T47D (cell line): ENCODE measurements around the gene TTC8.

Source experiments
- DNase-seq, 2 experiments: peaks; one replicate each; pipeline versions ENCODE4 v3.0.0 to v3.0.0-alpha.2; 2011 to 2012; ENCODE audit warnings: low read depth in 1 of 2, low spot score in 1 of 2
- JUND ChIP-seq: IDR thresholded peaks from 2 replicates; pipeline ENCODE4 v1.6.1; 2012; ENCODE audit warnings: low read depth
- in situ Hi-C: cut with HindIII; loops from 2 replicates; pipeline ENCODE4 v1.10.0; 2016; ENCODE audit warnings: low sequenced_read_pairs, low pct_unique_long_range_greater_than_20kb

Gene TTC8

DNA sequence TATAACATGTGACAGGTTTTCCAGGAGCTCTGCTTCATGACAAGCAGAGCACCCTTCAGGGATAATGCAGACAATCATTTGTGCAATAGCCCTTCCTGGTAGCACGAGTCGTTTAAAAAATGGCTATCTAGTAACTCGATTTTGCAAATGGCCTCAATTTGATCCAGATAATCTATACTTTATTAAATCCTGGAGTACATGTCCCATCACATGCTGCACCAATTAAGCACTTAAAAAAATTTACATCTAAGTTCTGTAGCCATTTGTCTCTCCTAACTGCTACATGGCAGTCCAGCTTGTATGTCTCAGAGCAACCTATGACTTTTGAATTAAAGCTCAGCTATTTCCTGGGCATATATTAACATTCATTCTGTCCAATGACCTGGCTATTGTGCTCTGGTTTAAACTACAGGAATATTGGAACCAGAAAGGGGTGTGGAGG, 79.8 kb downstream of the TTC8 start:
- TF ChIP-seq JUND: no peak
- no peak for DNase-seq
- in situ Hi-C loops: no loop called here

DNA sequence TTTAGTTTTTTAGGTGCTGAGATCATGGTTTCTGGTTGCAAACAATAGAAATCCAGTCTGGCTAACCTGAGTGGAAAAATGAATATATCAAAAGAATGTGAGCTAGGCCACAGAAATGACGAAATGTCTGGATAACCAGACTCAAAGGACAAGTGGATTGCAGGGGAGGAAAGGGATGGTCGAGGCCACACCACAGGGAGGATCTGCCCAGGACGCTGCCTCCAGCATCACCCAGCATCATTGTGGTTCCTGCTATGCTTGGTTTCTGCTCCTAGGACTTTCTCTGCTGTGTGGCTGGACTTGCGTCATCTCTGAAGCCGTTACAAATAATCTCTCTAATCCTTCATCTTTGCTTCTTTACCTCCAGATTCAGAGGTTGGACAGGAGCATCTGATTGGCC, 80.4 kb downstream of the TTC8 start:
- DNase-seq: no peak
- in situ Hi-C loops: no loop called here
- no peak for TF ChIP-seq JUND

DNA sequence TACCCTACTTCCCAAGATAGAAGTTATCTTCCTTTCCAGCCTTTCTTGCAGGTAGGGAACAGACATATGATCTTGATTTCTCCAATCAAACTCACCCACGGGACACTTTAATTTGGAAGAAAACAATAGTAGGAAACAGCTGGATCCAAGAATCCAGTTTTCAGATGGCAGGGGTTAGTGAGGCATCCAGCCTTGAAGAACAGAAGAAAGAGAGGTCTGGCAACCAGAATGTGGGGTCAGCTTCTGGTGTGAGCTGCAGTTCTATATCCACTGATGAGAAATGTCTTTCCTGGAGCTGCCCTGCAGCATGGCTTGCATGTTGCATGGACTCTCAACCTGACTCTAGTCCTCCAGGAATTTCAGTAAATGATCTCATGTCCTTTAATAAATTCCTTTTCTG, 83.8 kb downstream of the TTC8 start:
- in situ Hi-C loops: no loop called here
- no peak for TF ChIP-seq JUND
- no peak for DNase-seq

DNA sequence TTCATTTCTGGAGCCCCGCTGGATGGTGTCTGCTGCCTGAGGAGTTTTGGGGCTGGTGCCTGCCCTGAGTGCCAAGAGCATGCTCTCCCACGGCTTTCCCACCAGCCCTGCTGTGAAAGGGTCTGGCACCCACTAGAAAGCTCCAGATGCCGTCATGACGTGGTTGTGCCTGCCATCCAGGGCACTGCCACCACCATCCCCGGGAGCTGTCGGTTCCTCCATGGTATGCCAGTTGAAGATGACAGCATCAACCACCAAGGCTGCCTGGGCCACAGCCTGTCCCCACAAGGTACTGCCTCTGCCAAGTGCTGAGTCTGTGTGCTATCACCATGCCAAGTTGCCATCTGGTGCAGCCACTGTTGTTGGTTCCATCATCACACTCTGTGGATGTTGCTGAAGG, 85.9 kb downstream of the TTC8 start:
- TF ChIP-seq JUND: no peak
- in situ Hi-C loops: no loop called here
- DNase-seq: no peak

DNA sequence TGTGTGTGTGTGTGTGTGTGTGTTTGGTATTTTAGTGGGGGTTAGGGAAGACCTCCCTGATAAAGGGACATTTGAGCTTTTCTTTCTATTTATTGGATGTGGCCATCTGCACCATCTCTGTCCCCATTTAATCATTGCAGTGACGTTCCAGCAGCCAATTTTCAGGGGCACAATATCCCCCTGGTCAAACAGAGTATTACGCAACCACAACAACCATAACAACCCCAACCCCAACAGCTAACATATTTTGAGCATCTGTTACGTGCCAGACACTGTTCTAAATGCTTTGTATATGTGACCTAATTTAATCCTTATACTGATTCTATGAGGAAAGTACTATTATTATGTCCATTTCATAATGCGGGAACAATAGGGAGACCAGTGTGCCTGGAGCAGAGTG, 87.4 kb downstream of the TTC8 start:
- in situ Hi-C loops: no loop called here
- TF ChIP-seq JUND: no peak
- no peak for DNase-seq

DNA sequence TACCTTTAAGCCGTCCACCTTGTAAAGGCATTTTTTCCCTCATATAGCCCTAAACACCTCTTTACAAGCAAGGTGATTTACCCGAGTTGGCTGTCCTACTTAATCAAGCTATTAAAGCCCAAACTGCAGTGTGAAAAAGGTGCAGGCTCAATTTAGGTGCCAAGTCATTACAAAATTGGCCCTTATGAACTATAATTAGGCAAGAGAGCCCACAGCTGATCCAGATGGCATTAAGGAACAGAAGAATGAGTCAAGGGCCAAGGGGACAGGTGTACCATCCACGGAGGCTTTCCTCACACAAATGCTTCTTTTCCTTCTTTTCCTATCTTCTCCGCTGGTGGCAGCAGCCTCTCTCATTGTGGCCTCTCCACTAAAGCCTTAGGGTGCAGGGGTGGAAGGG, 90.5 kb downstream of the TTC8 start:
- no peak for TF ChIP-seq JUND
- no peak for DNase-seq
- in situ Hi-C loops: no loop called here

DNA sequence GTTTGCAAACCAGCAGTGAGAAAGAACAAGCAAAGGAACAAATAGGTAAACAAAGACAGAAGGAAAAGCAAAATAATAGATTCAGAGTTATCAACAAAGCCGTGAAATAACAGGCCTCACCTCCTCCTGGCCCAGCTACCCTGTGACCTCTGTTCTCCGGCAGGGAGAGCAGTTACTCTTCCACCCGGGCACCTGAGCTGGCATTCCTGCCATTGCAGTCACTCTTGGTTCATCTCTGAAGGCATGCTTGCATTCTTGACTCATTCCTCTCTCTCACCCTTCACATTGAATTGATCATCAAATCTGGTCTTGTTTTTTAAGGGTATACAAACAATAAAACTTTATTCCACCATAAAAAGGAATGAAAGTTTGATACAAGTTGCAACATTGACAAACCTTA, 95.1 kb downstream of the TTC8 start:
- peak in 1 of 2 experiments; percentile 16 for DNase-seq
- no peak for TF ChIP-seq JUND
- in situ Hi-C loops: no loop called here
